GM23338 (cell line): ENCODE data around the gene RAB3A.

Experiments
- CTCF ChIP-seq, 2 experiments: fragments of 200-600 bp in 1 of 2; sonication (generic) in 1 of 2; conservative IDR thresholded peaks; 2 replicates each; pipeline versions ENCODE4 v1.5.1 to v1.6.1; 2016 to 2017; ENCODE audit warnings: antibody characterized with exemption in 2 of 2, low read depth in 2 of 2, mild to moderate bottlenecking in 2 of 2, moderate library complexity in 1 of 2
- EZH2 ChIP-seq: fragments of 200-600 bp; sonication (generic); IDR thresholded peaks from one replicate; pipeline ENCODE4 v1.8.0; 2017; ENCODE audit warnings: antibody characterized with exemption, mild to moderate bottlenecking, low read depth; ENCODE audit not compliant: unreplicated experiment
- EZH2phosphoT487 ChIP-seq: fragments of 200-600 bp; sonication (generic); IDR thresholded peaks from one replicate; pipeline ENCODE4 v1.8.1; 2018; ENCODE audit warnings: antibody characterized with exemption; ENCODE audit not compliant: unreplicated experiment
- POLR2AphosphoS5 ChIP-seq: IDR thresholded peaks from 2 replicates; pipeline ENCODE4 v1.6.1; 2016; ENCODE audit warnings: antibody characterized with exemption, low read depth
- TF ChIP-seq, protein P1 (sequence below): IDR thresholded peaks from one replicate; pipeline ENCODE4 v1.6.1; 2018; ENCODE audit warnings: antibody characterized with exemption; ENCODE audit not compliant: unreplicated experiment
- TF ChIP-seq, protein P2 (sequence below): fragments of 250-450 bp; sonication (Bioruptor Pico); IDR thresholded peaks from 2 replicates; pipeline ENCODE4 v1.5.0; 2020; ENCODE audit warnings: mild to moderate bottlenecking, moderate library complexity

DNA sequence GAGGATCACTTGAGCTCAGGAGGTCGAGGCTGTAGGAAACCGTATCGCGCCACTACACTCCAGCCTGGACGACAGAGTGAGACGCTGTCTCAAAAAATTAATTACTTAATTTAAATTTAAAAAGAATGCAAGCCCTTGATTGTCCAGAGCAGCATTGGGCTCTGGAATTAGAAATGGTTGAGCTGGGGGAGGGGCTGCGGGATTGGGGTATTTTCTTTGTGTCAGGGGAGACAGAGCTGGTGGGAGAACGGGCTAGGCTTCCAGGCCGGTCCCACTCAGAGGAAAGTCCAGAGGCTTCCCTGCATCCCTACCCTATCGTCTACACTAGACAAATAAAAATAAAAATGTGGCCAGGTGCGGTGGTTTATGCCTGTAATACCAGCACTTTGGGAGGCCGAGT is 2.2 kb upstream of the RAB3A start:
- no peak for TF ChIP-seq EZH2phosphoT487
- TF ChIP-seq CTCF (conservative IDR thresholded peaks at IDR 0.05; ENCODE audit: low read depth in 2 of 2): no peak
- TF ChIP-seq, protein P1, sequence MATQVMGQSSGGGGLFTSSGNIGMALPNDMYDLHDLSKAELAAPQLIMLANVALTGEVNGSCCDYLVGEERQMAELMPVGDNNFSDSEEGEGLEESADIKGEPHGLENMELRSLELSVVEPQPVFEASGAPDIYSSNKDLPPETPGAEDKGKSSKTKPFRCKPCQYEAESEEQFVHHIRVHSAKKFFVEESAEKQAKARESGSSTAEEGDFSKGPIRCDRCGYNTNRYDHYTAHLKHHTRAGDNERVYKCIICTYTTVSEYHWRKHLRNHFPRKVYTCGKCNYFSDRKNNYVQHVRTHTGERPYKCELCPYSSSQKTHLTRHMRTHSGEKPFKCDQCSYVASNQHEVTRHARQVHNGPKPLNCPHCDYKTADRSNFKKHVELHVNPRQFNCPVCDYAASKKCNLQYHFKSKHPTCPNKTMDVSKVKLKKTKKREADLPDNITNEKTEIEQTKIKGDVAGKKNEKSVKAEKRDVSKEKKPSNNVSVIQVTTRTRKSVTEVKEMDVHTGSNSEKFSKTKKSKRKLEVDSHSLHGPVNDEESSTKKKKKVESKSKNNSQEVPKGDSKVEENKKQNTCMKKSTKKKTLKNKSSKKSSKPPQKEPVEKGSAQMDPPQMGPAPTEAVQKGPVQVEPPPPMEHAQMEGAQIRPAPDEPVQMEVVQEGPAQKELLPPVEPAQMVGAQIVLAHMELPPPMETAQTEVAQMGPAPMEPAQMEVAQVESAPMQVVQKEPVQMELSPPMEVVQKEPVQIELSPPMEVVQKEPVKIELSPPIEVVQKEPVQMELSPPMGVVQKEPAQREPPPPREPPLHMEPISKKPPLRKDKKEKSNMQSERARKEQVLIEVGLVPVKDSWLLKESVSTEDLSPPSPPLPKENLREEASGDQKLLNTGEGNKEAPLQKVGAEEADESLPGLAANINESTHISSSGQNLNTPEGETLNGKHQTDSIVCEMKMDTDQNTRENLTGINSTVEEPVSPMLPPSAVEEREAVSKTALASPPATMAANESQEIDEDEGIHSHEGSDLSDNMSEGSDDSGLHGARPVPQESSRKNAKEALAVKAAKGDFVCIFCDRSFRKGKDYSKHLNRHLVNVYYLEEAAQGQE: no peak
- TF ChIP-seq, protein P2, sequence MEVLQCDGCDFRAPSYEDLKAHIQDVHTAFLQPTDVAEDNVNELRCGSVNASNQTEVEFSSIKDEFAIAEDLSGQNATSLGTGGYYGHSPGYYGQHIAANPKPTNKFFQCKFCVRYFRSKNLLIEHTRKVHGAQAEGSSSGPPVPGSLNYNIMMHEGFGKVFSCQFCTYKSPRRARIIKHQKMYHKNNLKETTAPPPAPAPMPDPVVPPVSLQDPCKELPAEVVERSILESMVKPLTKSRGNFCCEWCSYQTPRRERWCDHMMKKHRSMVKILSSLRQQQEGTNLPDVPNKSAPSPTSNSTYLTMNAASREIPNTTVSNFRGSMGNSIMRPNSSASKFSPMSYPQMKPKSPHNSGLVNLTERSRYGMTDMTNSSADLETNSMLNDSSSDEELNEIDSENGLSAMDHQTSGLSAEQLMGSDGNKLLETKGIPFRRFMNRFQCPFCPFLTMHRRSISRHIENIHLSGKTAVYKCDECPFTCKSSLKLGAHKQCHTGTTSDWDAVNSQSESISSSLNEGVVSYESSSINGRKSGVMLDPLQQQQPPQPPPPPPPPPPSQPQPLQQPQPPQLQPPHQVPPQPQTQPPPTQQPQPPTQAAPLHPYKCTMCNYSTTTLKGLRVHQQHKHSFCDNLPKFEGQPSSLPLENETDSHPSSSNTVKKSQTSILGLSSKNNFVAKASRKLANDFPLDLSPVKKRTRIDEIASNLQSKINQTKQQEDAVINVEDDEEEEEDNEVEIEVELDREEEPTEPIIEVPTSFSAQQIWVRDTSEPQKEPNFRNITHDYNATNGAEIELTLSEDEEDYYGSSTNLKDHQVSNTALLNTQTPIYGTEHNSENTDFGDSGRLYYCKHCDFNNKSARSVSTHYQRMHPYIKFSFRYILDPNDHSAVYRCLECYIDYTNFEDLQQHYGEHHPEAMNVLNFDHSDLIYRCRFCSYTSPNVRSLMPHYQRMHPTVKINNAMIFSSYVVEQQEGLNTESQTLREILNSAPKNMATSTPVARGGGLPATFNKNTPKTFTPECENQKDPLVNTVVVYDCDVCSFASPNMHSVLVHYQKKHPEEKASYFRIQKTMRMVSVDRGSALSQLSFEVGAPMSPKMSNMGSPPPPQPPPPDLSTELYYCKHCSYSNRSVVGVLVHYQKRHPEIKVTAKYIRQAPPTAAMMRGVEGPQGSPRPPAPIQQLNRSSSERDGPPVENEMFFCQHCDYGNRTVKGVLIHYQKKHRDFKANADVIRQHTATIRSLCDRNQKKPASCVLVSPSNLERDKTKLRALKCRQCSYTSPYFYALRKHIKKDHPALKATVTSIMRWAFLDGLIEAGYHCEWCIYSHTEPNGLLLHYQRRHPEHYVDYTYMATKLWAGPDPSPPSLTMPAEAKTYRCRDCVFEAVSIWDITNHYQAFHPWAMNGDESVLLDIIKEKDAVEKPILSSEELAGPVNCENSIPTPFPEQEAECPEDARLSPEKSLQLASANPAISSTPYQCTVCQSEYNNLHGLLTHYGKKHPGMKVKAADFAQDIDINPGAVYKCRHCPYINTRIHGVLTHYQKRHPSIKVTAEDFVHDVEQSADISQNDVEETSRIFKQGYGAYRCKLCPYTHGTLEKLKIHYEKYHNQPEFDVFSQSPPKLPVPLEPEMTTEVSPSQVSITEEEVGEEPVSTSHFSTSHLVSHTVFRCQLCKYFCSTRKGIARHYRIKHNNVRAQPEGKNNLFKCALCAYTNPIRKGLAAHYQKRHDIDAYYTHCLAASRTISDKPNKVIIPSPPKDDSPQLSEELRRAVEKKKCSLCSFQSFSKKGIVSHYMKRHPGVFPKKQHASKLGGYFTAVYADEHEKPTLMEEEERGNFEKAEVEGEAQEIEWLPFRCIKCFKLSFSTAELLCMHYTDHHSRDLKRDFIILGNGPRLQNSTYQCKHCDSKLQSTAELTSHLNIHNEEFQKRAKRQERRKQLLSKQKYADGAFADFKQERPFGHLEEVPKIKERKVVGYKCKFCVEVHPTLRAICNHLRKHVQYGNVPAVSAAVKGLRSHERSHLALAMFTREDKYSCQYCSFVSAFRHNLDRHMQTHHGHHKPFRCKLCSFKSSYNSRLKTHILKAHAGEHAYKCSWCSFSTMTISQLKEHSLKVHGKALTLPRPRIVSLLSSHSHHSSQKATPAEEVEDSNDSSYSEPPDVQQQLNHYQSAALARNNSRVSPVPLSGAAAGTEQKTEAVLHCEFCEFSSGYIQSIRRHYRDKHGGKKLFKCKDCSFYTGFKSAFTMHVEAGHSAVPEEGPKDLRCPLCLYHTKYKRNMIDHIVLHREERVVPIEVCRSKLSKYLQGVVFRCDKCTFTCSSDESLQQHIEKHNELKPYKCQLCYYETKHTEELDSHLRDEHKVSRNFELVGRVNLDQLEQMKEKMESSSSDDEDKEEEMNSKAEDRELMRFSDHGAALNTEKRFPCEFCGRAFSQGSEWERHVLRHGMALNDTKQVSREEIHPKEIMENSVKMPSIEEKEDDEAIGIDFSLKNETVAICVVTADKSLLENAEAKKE: no peak
- TF ChIP-seq EZH2: no peak
- TF ChIP-seq POLR2AphosphoS5: no peak
